ENCODE results near the gene DSCAML1. TPM values are rescaled to one million over a fixed set of nuclear protein-coding genes. Genes with fewer than 3 reads are reported as not detected.

The DSCAML1 gene
- total RNA-seq, 6 experiments from 2014 or later, result not detected

- Mint-ChIP-seq H3K27ac (no peak overlapping the region), H3K9me3 (no peaks in the 10 kb centered on the region), H3K4me3 (no peak overlapping the region), H3K36me3 (ENCODE audit: low read depth) (no peaks in the 10 kb centered on the region), H3K4me1 (ENCODE audit: low read depth) (no peaks in the 10 kb centered on the region), H3K27me3 (ENCODE audit: insufficient read depth) (peaks cover 47% of the 10 kb centered on the region)
- DNase-seq, result no peak
- TF ChIP-seq CTCF (IDR thresholded peaks at IDR 0.05), result no peak
These were observed 62.4 kb downstream of the DSCAML1 start for GRCh38 chr11:117734601-117735024.

- DNase-seq, result no peak
- H3K4me1 Mint-ChIP-seq (ENCODE audit: low read depth), result no peaks in the 10 kb centered on the region
- H3K4me3 Mint-ChIP-seq, result no peak overlapping the region
- no peak overlapping the region for H3K27ac Mint-ChIP-seq
- peaks cover 38% of the 10 kb centered on the region for H3K27me3 Mint-ChIP-seq (ENCODE audit: insufficient read depth)
- no peaks in the 10 kb centered on the region for H3K36me3 Mint-ChIP-seq (ENCODE audit: low read depth)
- H3K9me3 Mint-ChIP-seq, result no peaks in the 10 kb centered on the region
- no peak for TF ChIP-seq CTCF (IDR thresholded peaks at IDR 0.05)
These were observed 63.7 kb downstream of the DSCAML1 start for GRCh38 chr11:117733316-117733715.

- H3K36me3 Mint-ChIP-seq (ENCODE audit: low read depth), result no peaks in the 10 kb centered on the region
- TF ChIP-seq CTCF (IDR thresholded peaks at IDR 0.05), result no peak
- H3K4me1 Mint-ChIP-seq (ENCODE audit: low read depth), result no peaks in the 10 kb centered on the region
- peaks cover 28% of the 10 kb centered on the region for H3K27me3 Mint-ChIP-seq (ENCODE audit: insufficient read depth)
- no peak for DNase-seq
- no peak overlapping the region for H3K27ac Mint-ChIP-seq
- no peaks in the 10 kb centered on the region for H3K9me3 Mint-ChIP-seq
- H3K4me3 Mint-ChIP-seq, result no peak overlapping the region
These were observed 65.2 kb downstream of the DSCAML1 start for GRCh38 chr11:117731722-117732290.

GRCh38 chr11:117730208-117730800, 66.7 kb downstream of the DSCAML1 start:
- peak; percentile 30; the same call in 1 of the 2 replicates for TF ChIP-seq CTCF (IDR thresholded peaks at IDR 0.05)
- Mint-ChIP-seq H3K4me1 (ENCODE audit: low read depth) (no peaks in the 10 kb centered on the region), H3K9me3 (no peaks in the 10 kb centered on the region), H3K27me3 (ENCODE audit: insufficient read depth) (peaks cover 24% of the 10 kb centered on the region), H3K36me3 (ENCODE audit: low read depth) (no peaks in the 10 kb centered on the region), H3K27ac (no peak overlapping the region), H3K4me3 (no peak overlapping the region)
- no peak for DNase-seq

- H3K36me3 Mint-ChIP-seq (ENCODE audit: low read depth), result no peaks in the 10 kb centered on the region
These were observed 71.8 kb downstream of the DSCAML1 start for GRCh38 chr11:117725048-117725734.

More at GRCh38 chr11:117725048-117725734, 71.8 kb downstream of the DSCAML1 start:
- H3K4me1 Mint-ChIP-seq (ENCODE audit: low read depth), result no peaks in the 10 kb centered on the region
- H3K9me3 Mint-ChIP-seq, result no peaks in the 10 kb centered on the region
- DNase-seq, result no peak
- H3K4me3 Mint-ChIP-seq, result no peak overlapping the region
- no peak for TF ChIP-seq CTCF (IDR thresholded peaks at IDR 0.05)
- H3K27ac Mint-ChIP-seq, result no peak overlapping the region
- peaks cover 21% of the 10 kb centered on the region for H3K27me3 Mint-ChIP-seq (ENCODE audit: insufficient read depth)
